HFF-Myc (cell line): Measurements from ENCODE around the gene ARG2.

ENCODE experiments used
- DNase-seq: peaks from one replicate; pipeline ENCODE4 v3.0.0-alpha.2; 2011; ENCODE audit warnings: low read depth; ENCODE audit errors: extremely low read depth
- H3K4me3 ChIP-seq: replicated peaks from 2 replicates; pipeline ENCODE4 v1.5.1; 2011; ENCODE audit warnings: low read depth, mild to moderate bottlenecking, control low read depth, low read length
- TF ChIP-seq, protein P1 (sequence below): IDR thresholded peaks from 2 replicates; pipeline ENCODE4 v1.5.1; 2012; ENCODE audit warnings: mild to moderate bottlenecking, low read depth, low read length, control low read depth; ENCODE audit errors: missing control alignments

Gene ARG2

DNA sequence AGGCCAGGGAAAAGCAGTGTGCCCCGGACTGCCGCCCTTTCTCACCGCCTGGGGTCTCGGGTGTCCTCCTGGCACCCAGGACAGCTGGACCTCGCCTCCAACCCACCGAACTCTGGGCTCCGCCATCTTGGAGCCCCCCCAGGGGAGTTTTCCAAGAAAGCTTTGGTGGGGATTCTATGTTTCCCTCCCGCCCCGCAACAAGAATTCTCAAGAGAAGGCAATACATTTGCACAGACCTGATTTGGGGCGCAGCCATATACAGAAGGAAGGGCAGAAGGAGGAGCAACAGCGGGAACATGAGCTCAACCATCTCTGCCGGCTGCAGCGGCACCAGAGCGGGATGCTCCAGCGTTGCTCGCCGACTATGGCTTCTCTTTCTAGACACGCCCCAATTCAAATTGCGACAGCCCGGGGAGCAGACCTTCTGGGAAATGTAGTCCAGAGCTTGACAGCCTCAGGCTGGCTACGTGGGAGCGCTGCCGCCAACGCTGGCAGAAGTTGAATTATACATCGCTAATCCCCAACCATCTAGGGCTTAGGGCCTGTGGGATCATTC is 75.8 kb downstream of the ARG2 start, which contains the start of gene RDH11:
RDH11 (minus strand) TSS at position 371 of the 556 bp plus-strand sequence; CDS start at position 310, 61 bp downstream.
- TF ChIP-seq, protein P1, sequence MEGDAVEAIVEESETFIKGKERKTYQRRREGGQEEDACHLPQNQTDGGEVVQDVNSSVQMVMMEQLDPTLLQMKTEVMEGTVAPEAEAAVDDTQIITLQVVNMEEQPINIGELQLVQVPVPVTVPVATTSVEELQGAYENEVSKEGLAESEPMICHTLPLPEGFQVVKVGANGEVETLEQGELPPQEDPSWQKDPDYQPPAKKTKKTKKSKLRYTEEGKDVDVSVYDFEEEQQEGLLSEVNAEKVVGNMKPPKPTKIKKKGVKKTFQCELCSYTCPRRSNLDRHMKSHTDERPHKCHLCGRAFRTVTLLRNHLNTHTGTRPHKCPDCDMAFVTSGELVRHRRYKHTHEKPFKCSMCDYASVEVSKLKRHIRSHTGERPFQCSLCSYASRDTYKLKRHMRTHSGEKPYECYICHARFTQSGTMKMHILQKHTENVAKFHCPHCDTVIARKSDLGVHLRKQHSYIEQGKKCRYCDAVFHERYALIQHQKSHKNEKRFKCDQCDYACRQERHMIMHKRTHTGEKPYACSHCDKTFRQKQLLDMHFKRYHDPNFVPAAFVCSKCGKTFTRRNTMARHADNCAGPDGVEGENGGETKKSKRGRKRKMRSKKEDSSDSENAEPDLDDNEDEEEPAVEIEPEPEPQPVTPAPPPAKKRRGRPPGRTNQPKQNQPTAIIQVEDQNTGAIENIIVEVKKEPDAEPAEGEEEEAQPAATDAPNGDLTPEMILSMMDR: no peak
- H3K4me3 ChIP-seq: peak within 1 kb of the TSS; percentile 97
- DNase-seq: peak; percentile 77

DNA sequence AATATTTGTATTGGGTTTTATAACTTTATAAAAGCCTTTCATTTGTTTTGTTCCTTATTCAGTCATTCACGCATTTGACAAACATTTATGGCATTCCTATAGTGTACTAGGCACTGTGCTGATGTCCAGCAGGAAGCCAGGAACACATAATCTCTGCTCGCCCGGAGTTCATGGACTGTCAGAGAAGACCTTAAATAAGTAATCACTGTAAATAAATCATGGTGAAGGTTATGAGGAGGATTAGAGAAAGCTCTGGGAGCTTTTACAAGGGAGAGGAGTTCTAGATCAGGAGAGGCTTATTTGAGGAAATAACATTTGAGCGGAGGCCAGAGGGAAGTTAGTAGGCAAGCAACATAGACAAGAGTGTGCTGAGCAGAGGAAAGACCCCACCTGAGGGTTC is 77.3 kb downstream of the ARG2 start:
- TF ChIP-seq, protein P1: no peak
- H3K4me3 ChIP-seq: no peak overlapping the region
- no peak for DNase-seq

DNA sequence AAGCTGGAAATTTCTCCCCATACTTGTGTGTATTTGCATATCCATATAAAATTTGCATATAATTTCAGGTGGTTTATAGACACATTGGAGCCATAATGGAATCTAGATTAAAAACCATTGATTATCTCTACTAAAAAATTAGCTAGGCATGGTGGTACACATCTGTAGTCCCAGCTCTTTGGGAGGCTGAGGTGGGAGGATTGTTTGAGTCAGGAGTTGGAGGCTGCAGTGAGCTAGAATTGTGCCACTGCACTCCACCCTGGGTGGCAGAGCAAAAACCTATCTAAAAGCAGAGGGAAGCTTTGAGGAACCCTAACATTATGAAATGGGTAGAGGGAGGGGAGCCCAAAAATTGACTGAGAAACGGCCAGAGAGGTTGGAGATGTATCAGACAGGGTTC is 78.5 kb downstream of the ARG2 start:
- no peak overlapping the region for H3K4me3 ChIP-seq
- DNase-seq: no peak
- TF ChIP-seq, protein P1: no peak
